ENCODE measurements around the gene MYRIP. TPM values are rescaled to one million over a fixed set of nuclear protein-coding genes. Genes with fewer than 3 reads are reported as not detected.

MYRIP gene
- total and polyA plus RNA-seq, 4 donors, result 0.98 to 11.7 (median 6.8) TPM

GRCh38 chr3:40258555-40258954 lies 449.1 kb downstream of the MYRIP start (continued):
- TF ChIP-seq, protein P1, sequence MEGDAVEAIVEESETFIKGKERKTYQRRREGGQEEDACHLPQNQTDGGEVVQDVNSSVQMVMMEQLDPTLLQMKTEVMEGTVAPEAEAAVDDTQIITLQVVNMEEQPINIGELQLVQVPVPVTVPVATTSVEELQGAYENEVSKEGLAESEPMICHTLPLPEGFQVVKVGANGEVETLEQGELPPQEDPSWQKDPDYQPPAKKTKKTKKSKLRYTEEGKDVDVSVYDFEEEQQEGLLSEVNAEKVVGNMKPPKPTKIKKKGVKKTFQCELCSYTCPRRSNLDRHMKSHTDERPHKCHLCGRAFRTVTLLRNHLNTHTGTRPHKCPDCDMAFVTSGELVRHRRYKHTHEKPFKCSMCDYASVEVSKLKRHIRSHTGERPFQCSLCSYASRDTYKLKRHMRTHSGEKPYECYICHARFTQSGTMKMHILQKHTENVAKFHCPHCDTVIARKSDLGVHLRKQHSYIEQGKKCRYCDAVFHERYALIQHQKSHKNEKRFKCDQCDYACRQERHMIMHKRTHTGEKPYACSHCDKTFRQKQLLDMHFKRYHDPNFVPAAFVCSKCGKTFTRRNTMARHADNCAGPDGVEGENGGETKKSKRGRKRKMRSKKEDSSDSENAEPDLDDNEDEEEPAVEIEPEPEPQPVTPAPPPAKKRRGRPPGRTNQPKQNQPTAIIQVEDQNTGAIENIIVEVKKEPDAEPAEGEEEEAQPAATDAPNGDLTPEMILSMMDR (IDR thresholded peaks at IDR 0.05; ENCODE audit: low read depth, low read length, missing input control), result no peak
- TF ChIP-seq RXRA (IDR thresholded peaks at IDR 0.05), result no peak

DNA sequence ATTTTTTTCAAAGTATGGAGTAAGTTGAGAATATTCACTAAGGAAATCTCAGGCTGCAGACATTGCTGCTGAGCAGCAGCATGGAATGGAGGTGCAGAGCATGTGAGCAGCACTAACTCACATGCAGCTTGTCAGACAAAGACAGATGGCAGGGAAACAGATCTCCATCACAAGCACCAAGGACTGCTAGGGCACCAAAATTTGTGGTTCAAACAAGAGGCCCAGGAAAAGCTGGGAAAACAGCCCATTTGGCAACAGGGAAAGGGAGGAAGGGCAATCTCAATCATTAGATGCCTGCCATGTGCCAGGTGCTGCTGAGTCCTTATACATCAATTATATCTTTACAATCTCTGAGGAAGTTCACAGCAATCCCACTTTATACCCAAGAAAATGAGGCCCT lies 452.9 kb downstream of the MYRIP start:
- no peak overlapping the region for H3K27ac ChIP-seq (ENCODE audit: low read depth in 1 of 2, low read length in 2 of 2)
- no peaks in the 10 kb centered on the region for H3K27me3 ChIP-seq (ENCODE audit: control insufficient read depth in 4 of 4, insufficient read depth in 4 of 4, low read length in 3 of 4)
- H3K9ac ChIP-seq (ENCODE audit: low read depth in 1 of 2, low read length in 2 of 2), result no peak overlapping the region
- peaks cover 0 to 21% (median 6%) of the 10 kb centered on the region in 4 donors for H3K4me1 ChIP-seq (ENCODE audit: control insufficient read depth in 4 of 4, insufficient read depth in 4 of 4, low read length in 3 of 4)
- no peak for TF ChIP-seq YY1 (IDR thresholded peaks at IDR 0.05)
- TF ChIP-seq FOXA2 (IDR thresholded peaks at IDR 0.05), result no peak
- no peak for TF ChIP-seq RAD21 (IDR thresholded peaks at IDR 0.05)
- no peak for DNase-seq (ENCODE audit: low spot score)
- peaks cover 0 to 12% (median 8%) of the 10 kb centered on the region in 4 donors for H3K36me3 ChIP-seq (ENCODE audit: control insufficient read depth in 4 of 4, insufficient read depth in 3 of 4, low read depth in 1 of 4, low read length in 3 of 4)
- H3K4me3 ChIP-seq (ENCODE audit: low read depth in 1 of 3, low read length in 3 of 3), result no peak overlapping the region
- no peaks in the 10 kb centered on the region for H3K9me3 ChIP-seq (ENCODE audit: control insufficient read depth in 4 of 4, low read length in 3 of 4)

DNA sequence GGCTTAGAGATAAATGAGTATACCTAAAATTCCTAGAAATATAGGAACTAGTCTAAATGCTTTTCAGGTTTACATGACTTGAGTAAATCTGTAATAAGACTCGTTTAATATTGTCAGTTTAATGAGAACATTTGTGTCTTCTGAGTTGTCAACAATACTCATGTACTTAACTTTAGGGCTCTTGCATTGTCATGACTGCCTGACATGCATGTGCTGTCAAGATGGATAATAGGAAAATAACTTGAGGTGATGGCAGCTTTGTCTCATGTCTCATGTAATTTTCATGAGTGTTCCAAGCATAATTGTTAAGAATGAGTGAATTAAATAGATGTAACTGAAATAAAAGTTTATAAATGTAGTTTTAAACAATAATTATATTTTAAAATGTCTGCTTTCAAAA lies 455.0 kb downstream of the MYRIP start:
- WGBS, result 85% methylated on average over 1 of the region's 1 CpG
- no peak overlapping the region for H3K4me3 ChIP-seq (ENCODE audit: low read depth in 1 of 3, low read length in 3 of 3)
- H3K36me3 ChIP-seq (ENCODE audit: control insufficient read depth in 4 of 4, insufficient read depth in 3 of 4, low read depth in 1 of 4, low read length in 3 of 4), result no peaks in the 10 kb centered on the region
- H3K9me3 ChIP-seq (ENCODE audit: control insufficient read depth in 4 of 4, low read length in 3 of 4), result no peaks in the 10 kb centered on the region
- peaks cover 0 to 39% (median 15%) of the 10 kb centered on the region in 4 donors for H3K4me1 ChIP-seq (ENCODE audit: control insufficient read depth in 4 of 4, insufficient read depth in 4 of 4, low read length in 3 of 4)
- no peak overlapping the region for H3K9ac ChIP-seq (ENCODE audit: low read depth in 1 of 2, low read length in 2 of 2)
- H3K27me3 ChIP-seq (ENCODE audit: control insufficient read depth in 4 of 4, insufficient read depth in 4 of 4, low read length in 3 of 4), result no peaks in the 10 kb centered on the region
- no peak for DNase-seq (ENCODE audit: low spot score)
- TF ChIP-seq, protein P1 (IDR thresholded peaks at IDR 0.05; ENCODE audit: low read depth, low read length, missing input control), result no peak
- no peak for TF ChIP-seq JUND (IDR thresholded peaks at IDR 0.05)
- TF ChIP-seq HNF4G (IDR thresholded peaks at IDR 0.05), result no peak
- TF ChIP-seq EGR1 (IDR thresholded peaks at IDR 0.05; ENCODE audit: low read depth in 2 of 2), result no peak
- TF ChIP-seq RXRA (IDR thresholded peaks at IDR 0.05), result no peak
- TF ChIP-seq GABPA (IDR thresholded peaks at IDR 0.05 in 1 of 2, conservative IDR thresholded peaks at IDR 0.05 in 1 of 2), result no peak
- TF ChIP-seq HNF4A (conservative IDR thresholded peaks at IDR 0.05), result no peak
- TF ChIP-seq FOXA2 (IDR thresholded peaks at IDR 0.05), result no peak
- no peak for TF ChIP-seq RAD21 (IDR thresholded peaks at IDR 0.05)
- no peak for TF ChIP-seq NR2F2 (IDR thresholded peaks at IDR 0.05)
- no peak for TF ChIP-seq YY1 (IDR thresholded peaks at IDR 0.05)
- H3K27ac ChIP-seq (ENCODE audit: low read depth in 1 of 2, low read length in 2 of 2), result no peak overlapping the region

DNA sequence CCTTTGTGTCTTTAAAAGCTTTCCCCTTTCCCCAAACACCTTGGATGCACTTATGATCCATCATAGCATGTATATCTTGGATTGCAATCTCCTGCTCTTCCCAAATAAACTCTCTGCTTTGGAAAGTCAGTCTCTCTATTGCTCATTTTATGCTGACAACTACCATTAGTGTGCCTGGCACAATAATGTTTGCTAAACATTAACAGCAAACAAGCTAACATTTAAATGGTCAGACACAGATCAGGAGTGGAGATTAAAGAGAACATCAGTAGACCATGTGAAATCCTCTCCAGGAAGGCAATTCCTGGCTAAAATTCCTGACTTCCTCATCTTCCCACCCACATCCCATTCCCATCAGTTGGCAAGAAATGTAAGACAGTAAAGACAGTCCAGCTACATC lies 455.8 kb downstream of the MYRIP start:
- H3K4me1 ChIP-seq (ENCODE audit: control insufficient read depth in 4 of 4, insufficient read depth in 4 of 4, low read length in 3 of 4), result peaks cover 0 to 39% (median 15%) of the 10 kb centered on the region in 4 donors
- H3K36me3 ChIP-seq (ENCODE audit: control insufficient read depth in 4 of 4, insufficient read depth in 3 of 4, low read depth in 1 of 4, low read length in 3 of 4), result no peaks in the 10 kb centered on the region
- H3K4me3 ChIP-seq (ENCODE audit: low read depth in 1 of 3, low read length in 3 of 3), result no peak overlapping the region
- no peak overlapping the region for H3K27ac ChIP-seq (ENCODE audit: low read depth in 1 of 2, low read length in 2 of 2)
- H3K27me3 ChIP-seq (ENCODE audit: control insufficient read depth in 4 of 4, insufficient read depth in 4 of 4, low read length in 3 of 4), result no peaks in the 10 kb centered on the region
- H3K9ac ChIP-seq (ENCODE audit: low read depth in 1 of 2, low read length in 2 of 2), result no peak overlapping the region
- peak in 1 of 2 donors; percentile 18 for TF ChIP-seq HNF4A (conservative IDR thresholded peaks at IDR 0.05)
- TF ChIP-seq, protein P2, sequence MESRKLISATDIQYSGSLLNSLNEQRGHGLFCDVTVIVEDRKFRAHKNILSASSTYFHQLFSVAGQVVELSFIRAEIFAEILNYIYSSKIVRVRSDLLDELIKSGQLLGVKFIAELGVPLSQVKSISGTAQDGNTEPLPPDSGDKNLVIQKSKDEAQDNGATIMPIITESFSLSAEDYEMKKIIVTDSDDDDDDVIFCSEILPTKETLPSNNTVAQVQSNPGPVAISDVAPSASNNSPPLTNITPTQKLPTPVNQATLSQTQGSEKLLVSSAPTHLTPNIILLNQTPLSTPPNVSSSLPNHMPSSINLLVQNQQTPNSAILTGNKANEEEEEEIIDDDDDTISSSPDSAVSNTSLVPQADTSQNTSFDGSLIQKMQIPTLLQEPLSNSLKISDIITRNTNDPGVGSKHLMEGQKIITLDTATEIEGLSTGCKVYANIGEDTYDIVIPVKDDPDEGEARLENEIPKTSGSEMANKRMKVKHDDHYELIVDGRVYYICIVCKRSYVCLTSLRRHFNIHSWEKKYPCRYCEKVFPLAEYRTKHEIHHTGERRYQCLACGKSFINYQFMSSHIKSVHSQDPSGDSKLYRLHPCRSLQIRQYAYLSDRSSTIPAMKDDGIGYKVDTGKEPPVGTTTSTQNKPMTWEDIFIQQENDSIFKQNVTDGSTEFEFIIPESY (IDR thresholded peaks at IDR 0.05), result no peak
- no peak for TF ChIP-seq ATF3 (IDR thresholded peaks at IDR 0.05)
- TF ChIP-seq RXRA (IDR thresholded peaks at IDR 0.05), result peak in 1 of 2 donors; percentile 12
- TF ChIP-seq SP1 (IDR thresholded peaks at IDR 0.05), result no peak
- TF ChIP-seq FOXA2 (IDR thresholded peaks at IDR 0.05), result peak; percentile 21
- peak; percentile 53 for TF ChIP-seq YY1 (IDR thresholded peaks at IDR 0.05)
- TF ChIP-seq REST (IDR thresholded peaks at IDR 0.05), result no peak
- TF ChIP-seq TAF1 (conservative IDR thresholded peaks at IDR 0.05), result no peak
- no peaks in the 10 kb centered on the region for H3K9me3 ChIP-seq (ENCODE audit: control insufficient read depth in 4 of 4, low read length in 3 of 4)
- DNase-seq (ENCODE audit: low spot score), result no peak

Data from liver (tissue), 9 donors.